WI38 (cell line): Measurements from ENCODE around the gene SMAD3.

Experiments
- H3K4me3 ChIP-seq: 2 replicates; pipeline ENCODE4 v1.5.1; 2011; ENCODE audit warnings: low read depth, mild to moderate bottlenecking, control low read depth, low read length
- CTCF ChIP-seq: IDR thresholded peaks from 2 replicates; pipeline ENCODE4 v1.5.1; 2012; ENCODE audit warnings: low read depth, mild to moderate bottlenecking, control low read depth, low read length

SMAD3 gene

GRCh38 chr15:67091980-67092677 lies 26.7 kb downstream of the SMAD3 start:
- no peak overlapping the region; the same call in 1 of the 2 replicates for H3K4me3 ChIP-seq
- no peak for TF ChIP-seq CTCF

GRCh38 chr15:67092752-67093503 lies 27.5 kb downstream of the SMAD3 start:
- no peak overlapping the region for H3K4me3 ChIP-seq

GRCh38 chr15:67093504-67093862 lies 28.1 kb downstream of the SMAD3 start:
- H3K4me3 ChIP-seq = no peak overlapping the region

More at GRCh38 chr15:67092752-67093503, 27.5 kb downstream of the SMAD3 start:
- no peak for TF ChIP-seq CTCF

GRCh38 chr15:67094001-67094826 lies 28.8 kb downstream of the SMAD3 start:
- no peak overlapping the region for H3K4me3 ChIP-seq
- no peak for TF ChIP-seq CTCF

More at GRCh38 chr15:67093504-67093862, 28.1 kb downstream of the SMAD3 start:
- no peak for TF ChIP-seq CTCF

GRCh38 chr15:67095912-67096311 lies 30.5 kb downstream of the SMAD3 start:
- TF ChIP-seq CTCF = no peak
- H3K4me3 ChIP-seq = no peak overlapping the region

- H3K4me3 ChIP-seq = no peak overlapping the region
- TF ChIP-seq CTCF = no peak
Observed at GRCh38 chr15:67096546-67097294, 31.3 kb downstream of the SMAD3 start.
